GM12801 (cell line): Measurements from ENCODE around the gene HSPA12B.

Source experiments
- CTCF ChIP-seq: IDR thresholded peaks from one replicate; pipeline ENCODE4 v1.5.1; 2011; ENCODE audit warnings: control low read depth; ENCODE audit not compliant: insufficient read length; ENCODE audit errors: extremely low read depth

Gene HSPA12B

GRCh38 chr20:3759316-3759823, 26.9 kb downstream of the HSPA12B start:
- TF ChIP-seq CTCF, result no peak

GRCh38 chr20:3759884-3760283, 27.4 kb downstream of the HSPA12B start:
- no peak for TF ChIP-seq CTCF

GRCh38 chr20:3760655-3761348, 28.3 kb downstream of the HSPA12B start:
- no peak for TF ChIP-seq CTCF

- no peak for TF ChIP-seq CTCF
These were observed 31.5 kb downstream of the HSPA12B start for GRCh38 chr20:3763671-3764601.

GRCh38 chr20:3764659-3765058, 32.2 kb downstream of the HSPA12B start:
- no peak for TF ChIP-seq CTCF

GRCh38 chr20:3765171-3765882, 32.8 kb downstream of the HSPA12B start:
- no peak for TF ChIP-seq CTCF
